CD14-positive monocyte (primary cell): Measurements from ENCODE around the gene PGAP6. TPM values are rescaled to one million over a fixed set of nuclear protein-coding genes. Genes with fewer than 3 reads are reported as not detected.

Experiments used
- DNase-seq, 3 donors: peaks; one replicate each; pipeline ENCODE4 v3.0.0-alpha.2; 2011 to 2022
- H2AFZ ChIP-seq: 2 replicates; pipeline ENCODE4 v1.6.0; 2012; ENCODE audit warnings: mild to moderate bottlenecking, low read depth, low read length, inconsistent platforms; ENCODE audit not compliant: insufficient read depth, poor library complexity, severe bottlenecking
- H3K27ac ChIP-seq, 2 donors: 1 replicate in 1 of 2; 2 replicates in 1 of 2; pipeline ENCODE4 v1.5.1; 2012 to 2013; ENCODE audit warnings: low read length in 2 of 2, control low read depth in 1 of 2, inconsistent platforms in 1 of 2, low read depth in 1 of 2, mild to moderate bottlenecking in 1 of 2
- H3K27me3 ChIP-seq, 2 donors: one replicate each; pipeline versions ENCODE4 v1.6.0 to v1.6.1; 2011 to 2013; ENCODE audit warnings: low read length in 2 of 2; ENCODE audit not compliant: control insufficient read depth in 2 of 2, insufficient read depth in 2 of 2
- H3K36me3 ChIP-seq, 2 donors: replicated peaks in 1 of 2; 1 replicate in 1 of 2; 2 replicates in 1 of 2; pipeline versions ENCODE4 v1.5.1 to v1.6.1; 2012 to 2013; ENCODE audit warnings: low read length in 2 of 2, control low read depth in 1 of 2, inconsistent platforms in 1 of 2, mild to moderate bottlenecking in 1 of 2; ENCODE audit not compliant: insufficient read depth in 2 of 2, control insufficient read depth in 1 of 2
- H3K4me1 ChIP-seq, 2 donors: 1 replicate in 1 of 2; 2 replicates in 1 of 2; pipeline versions ENCODE4 v1.5.1 to v1.6.1; 2012 to 2013; ENCODE audit warnings: low read length in 2 of 2, control low read depth in 1 of 2, inconsistent platforms in 1 of 2, mild to moderate bottlenecking in 1 of 2, moderate library complexity in 1 of 2; ENCODE audit not compliant: insufficient read depth in 2 of 2, control insufficient read depth in 1 of 2
- H3K4me2 ChIP-seq: replicated peaks from 2 replicates; pipeline ENCODE3; 2012; ENCODE audit warnings: low read length, moderate library complexity, mild to moderate bottlenecking; ENCODE audit not compliant: poor library complexity, severe bottlenecking; ENCODE audit errors: extremely low read depth
- H3K4me3 ChIP-seq, 3 experiments: fragments of 200-600 bp in 1 of 3; sonication (generic) in 1 of 3; replicated peaks in 1 of 3; 1 replicate in 2 of 3; 2 replicates in 1 of 3; pipeline ENCODE4 v1.5.1; 2011 to 2013; ENCODE audit warnings: low read length in 3 of 3, mild to moderate bottlenecking in 3 of 3, control low read depth in 2 of 3, low read depth in 2 of 3, inconsistent platforms in 1 of 3, moderate library complexity in 1 of 3
- H3K79me2 ChIP-seq: 2 replicates; pipeline ENCODE4 v1.6.0; 2012; ENCODE audit warnings: mild to moderate bottlenecking, control low read depth, inconsistent platforms, low read length, moderate library complexity; ENCODE audit not compliant: insufficient read depth
- H3K9ac ChIP-seq: 2 replicates; pipeline ENCODE4 v1.6.0; 2017; ENCODE audit warnings: low read length, mild to moderate bottlenecking; ENCODE audit not compliant: insufficient read depth, poor library complexity, severe bottlenecking
- H3K9me3 ChIP-seq, 2 donors: replicated peaks in 1 of 2; 1 replicate in 1 of 2; 2 replicates in 1 of 2; pipeline versions ENCODE4 v1.5.1 to v1.6.1; 2012 to 2013; ENCODE audit warnings: low read length in 2 of 2, control low read depth in 1 of 2; ENCODE audit not compliant: control insufficient read depth in 1 of 2, insufficient read depth in 1 of 2
- H4K20me1 ChIP-seq: 2 replicates; pipeline ENCODE4 v1.6.0; 2012; ENCODE audit warnings: mild to moderate bottlenecking, low read length, control low read depth, moderate library complexity; ENCODE audit not compliant: insufficient read depth
- H3K27ac Mint-ChIP-seq, 7 donors: one replicate each; pipeline ENCODE4 v1.8.0; 2020; ENCODE audit warnings: mild to moderate bottlenecking in 7 of 7, mixed read lengths in 7 of 7, moderate library complexity in 6 of 7, inconsistent platforms in 2 of 7
- H3K27me3 Mint-ChIP-seq, 3 donors: one replicate each; pipeline ENCODE4 v1.8.0; 2021 to 2022; ENCODE audit warnings: low read depth in 3 of 3, mild to moderate bottlenecking in 3 of 3, mixed read lengths in 3 of 3, moderate library complexity in 3 of 3, inconsistent platforms in 1 of 3
- H3K36me3 Mint-ChIP-seq, 2 donors: one replicate each; pipeline ENCODE4 v1.8.0; 2020; ENCODE audit warnings: mixed read lengths in 2 of 2, inconsistent platforms in 1 of 2, mild to moderate bottlenecking in 1 of 2
- H3K4me1 Mint-ChIP-seq: one replicate; pipeline ENCODE4 v1.8.0; 2020; ENCODE audit warnings: mild to moderate bottlenecking, mixed read lengths
- H3K4me3 Mint-ChIP-seq, 2 donors: one replicate each; pipeline ENCODE4 v1.8.0; 2020; ENCODE audit warnings: mild to moderate bottlenecking in 2 of 2, mixed read lengths in 2 of 2, moderate library complexity in 1 of 2
- H3K9me3 Mint-ChIP-seq, 7 donors: one replicate each; pipeline ENCODE4 v1.8.0; 2020 to 2022; ENCODE audit warnings: mixed read lengths in 7 of 7, mild to moderate bottlenecking in 6 of 7, moderate library complexity in 6 of 7, inconsistent platforms in 2 of 7
- CTCF ChIP-seq: fragments of 200-600 bp; IDR thresholded peaks from one replicate; pipeline ENCODE4 v1.8.0; 2022; ENCODE audit warnings: antibody characterized with exemption, mild to moderate bottlenecking
- WGBS: methylation state at CpG from one replicate; pipeline ENCODE4 v1.1.5; 2013; ENCODE audit warnings: missing lambda C conversion rate; ENCODE audit not compliant: insufficient coverage; 5-methylcytosine and 5-hydroxymethylcytosine counted together
- intact Hi-C, 2 donors: fragments of 100-400 bp; cut with micrococcal nuclease; formaldehyde crosslinking; loops; one replicate each; pipeline versions ENCODE4 v1.15.0 to v1.15.1; 2023
- polyA plus RNA-seq, 3 donors: library from polyadenylated mRNA; depleted of rRNA in 1 of 3; unstranded in 2 of 3; stranded (reverse) in 1 of 3; fragments of 300-500 nt in 2 of 3; fragments of >200 nt in 1 of 3; fragmentation: Illumina TruSeq in 2 of 3; gene quantifications; 1 replicate in 2 of 3; 2 replicates in 1 of 3; pipeline ENCODE4 v1.2.3, GENCODE V29; 2012 to 2021

Gene PGAP6
- polyA plus RNA-seq, 3 donors: 18.2 to 137 (median 39.8) TPM

GRCh38 chr16:425082-425718, 43.4 kb upstream of the PGAP6 start, which contains the start of gene RAB11FIP3:
Gene RAB11FIP3, plus strand, starts transcription at chr16:425649. Its CDS starts 358 bp downstream, at chr16:426007.
- Mint-ChIP-seq H3K27ac (peak within 1 kb of the TSS; percentile 19 to 91 (median 76)), H3K4me3 (peak within 1 kb of the TSS; percentile 85 to 95), H3K27me3 (peaks cover 31 to 41% (median 40%) of the 10 kb centered on the region in 3 donors), H3K9me3 (peaks cover 0 to 9% (median 0%) of the 10 kb centered on the region in 7 donors), H3K4me1 (peaks cover 26% of the 10 kb centered on the region), H3K36me3 (peaks cover 7% of the 10 kb centered on the region in 2 donors)
- Histone ChIP-seq H3K27me3 (peaks cover 0 to 24% of the 10 kb centered on the region in 2 donors), H3K27ac (peak within 1 kb of the TSS; percentile 39 to 60), H3K36me3 (no peaks in the 10 kb centered on the region), H2AFZ (peak within 1 kb of the TSS; percentile 94), H3K79me2 (peaks cover 4% of the 10 kb centered on the region), H3K9me3 (no peaks in the 10 kb centered on the region), H3K4me3 (peak within 1 kb of the TSS; percentile 68 to 78 (median 69)), H3K4me2 (peak within 1 kb of the TSS; percentile 90), H3K9ac (peak within 1 kb of the TSS; percentile 56), H3K4me1 (peaks cover 24 to 31% of the 10 kb centered on the region in 2 donors), H4K20me1 (peaks cover 12% of the 10 kb centered on the region)
- intact Hi-C loops: no loop called here
- WGBS: 0% methylated on average over 73 of the region's 77 CpGs
- no peak for TF ChIP-seq CTCF
- DNase-seq: peak; percentile 54 to 66 (median 55)

DNA sequence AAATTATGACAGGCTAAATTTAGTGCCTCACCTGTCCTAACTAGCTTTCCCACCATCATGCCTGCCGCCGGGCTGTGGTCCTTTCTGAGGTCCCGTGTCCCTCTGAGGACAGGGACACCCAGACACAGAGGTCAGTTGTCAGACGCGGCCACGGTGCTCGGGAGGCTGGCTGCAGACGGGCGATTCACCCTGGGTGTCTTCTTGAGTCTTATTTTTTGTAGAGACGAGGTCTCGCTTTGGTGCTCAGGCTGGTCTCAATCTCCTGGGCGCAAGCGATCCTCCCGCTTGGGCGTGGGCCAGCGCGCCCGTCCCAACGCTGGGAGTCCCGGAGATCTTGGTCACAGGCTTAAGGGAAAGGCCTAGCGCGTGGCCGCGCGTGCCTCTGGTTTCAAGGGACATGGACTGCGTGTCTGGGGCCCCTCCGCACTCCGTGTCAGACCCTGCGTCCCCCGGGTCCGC, 42.9 kb upstream of the PGAP6 start:
- WGBS: 12% methylated on average over 30 of the region's 31 CpGs
- no peaks in the 10 kb centered on the region for H3K36me3 ChIP-seq
- peak overlapping the region; percentile 94 for H2AFZ ChIP-seq
- peaks cover 12% of the 10 kb centered on the region for H4K20me1 ChIP-seq
- H3K4me3 Mint-ChIP-seq: peak overlapping the region; percentile 85 to 95
- no peak for TF ChIP-seq CTCF
- peaks cover 24 to 31% of the 10 kb centered on the region in 2 donors for H3K4me1 ChIP-seq
- peak overlapping the region; percentile 68 to 78 (median 69) for H3K4me3 ChIP-seq
- DNase-seq: peak in 1 of 3 donors; percentile 16
- peaks cover 4% of the 10 kb centered on the region for H3K79me2 ChIP-seq
- H3K27ac ChIP-seq: no peak overlapping the region
- H3K27me3 Mint-ChIP-seq: peaks cover 31 to 42% (median 41%) of the 10 kb centered on the region in 3 donors
- no peaks in the 10 kb centered on the region for H3K9me3 ChIP-seq
- intact Hi-C loops: no loop called here
- peak overlapping the region in 3 of 7 donors; percentile 18 to 68 (median 19) for H3K27ac Mint-ChIP-seq
- peaks cover 0 to 9% (median 0%) of the 10 kb centered on the region in 7 donors for H3K9me3 Mint-ChIP-seq
- peaks cover 26% of the 10 kb centered on the region for H3K4me1 Mint-ChIP-seq
- H3K36me3 Mint-ChIP-seq: peaks cover 7% of the 10 kb centered on the region in 2 donors
- peaks cover 0 to 24% of the 10 kb centered on the region in 2 donors for H3K27me3 ChIP-seq
- H3K9ac ChIP-seq: peak overlapping the region; percentile 56
- peak overlapping the region; percentile 74 for H3K4me2 ChIP-seq
